Measurements from ENCODE around the gene PLEKHM2.

Gene PLEKHM2

GRCh38 chr1:15751717-15752116 lies 67.6 kb downstream of the PLEKHM2 start:
- H3K4me3 ChIP-seq (replicated peaks in 1 of 2; ENCODE audit: low read depth in 2 of 2, low read length in 2 of 2) = no peak overlapping the region
- DNase-seq (ENCODE audit: low read depth in 2 of 2) = no peak
- no peak for TF ChIP-seq CTCF (IDR thresholded peaks at IDR 0.05; ENCODE audit: low read depth, low read length)

- H3K4me3 ChIP-seq (replicated peaks in 1 of 2; ENCODE audit: low read depth in 2 of 2, low read length in 2 of 2) = no peak overlapping the region
- TF ChIP-seq CTCF (IDR thresholded peaks at IDR 0.05; ENCODE audit: low read depth, low read length) = no peak
- no peak for DNase-seq (ENCODE audit: low read depth in 2 of 2)
Observed at GRCh38 chr1:15753776-15754175, 69.7 kb downstream of the PLEKHM2 start.

- TF ChIP-seq CTCF (IDR thresholded peaks at IDR 0.05; ENCODE audit: low read depth, low read length) = no peak
- no peak for DNase-seq (ENCODE audit: low read depth in 2 of 2)
- H3K4me3 ChIP-seq (replicated peaks in 1 of 2; ENCODE audit: low read depth in 2 of 2, low read length in 2 of 2) = no peak overlapping the region
Observed at GRCh38 chr1:15755021-15755645, 71.0 kb downstream of the PLEKHM2 start.

- H3K4me3 ChIP-seq (replicated peaks in 1 of 2; ENCODE audit: low read depth in 2 of 2, low read length in 2 of 2) = no peak overlapping the region
- TF ChIP-seq CTCF (IDR thresholded peaks at IDR 0.05; ENCODE audit: low read depth, low read length) = no peak
- DNase-seq (ENCODE audit: low read depth in 2 of 2) = no peak
Observed at GRCh38 chr1:15755646-15756040, 71.5 kb downstream of the PLEKHM2 start.

- no peak for DNase-seq (ENCODE audit: low read depth in 2 of 2)
- no peak overlapping the region for H3K4me3 ChIP-seq (replicated peaks in 1 of 2; ENCODE audit: low read depth in 2 of 2, low read length in 2 of 2)
- no peak for TF ChIP-seq CTCF (IDR thresholded peaks at IDR 0.05; ENCODE audit: low read depth, low read length)
Observed at GRCh38 chr1:15756143-15757015, 72.3 kb downstream of the PLEKHM2 start.

GRCh38 chr1:15757016-15757543 lies 73.0 kb downstream of the PLEKHM2 start:
- no peak for TF ChIP-seq CTCF (IDR thresholded peaks at IDR 0.05; ENCODE audit: low read depth, low read length)
- H3K4me3 ChIP-seq (replicated peaks in 1 of 2; ENCODE audit: low read depth in 2 of 2, low read length in 2 of 2) = no peak overlapping the region
- DNase-seq (ENCODE audit: low read depth in 2 of 2) = no peak
